Measurements from ENCODE around the gene SMAP2.
"Not testable (repeated sequence)": the region's sequence is repeated elsewhere in the genome, so short reads cannot be mapped to it uniquely, and the experiment has no call there.

SMAP2 gene

DNA sequence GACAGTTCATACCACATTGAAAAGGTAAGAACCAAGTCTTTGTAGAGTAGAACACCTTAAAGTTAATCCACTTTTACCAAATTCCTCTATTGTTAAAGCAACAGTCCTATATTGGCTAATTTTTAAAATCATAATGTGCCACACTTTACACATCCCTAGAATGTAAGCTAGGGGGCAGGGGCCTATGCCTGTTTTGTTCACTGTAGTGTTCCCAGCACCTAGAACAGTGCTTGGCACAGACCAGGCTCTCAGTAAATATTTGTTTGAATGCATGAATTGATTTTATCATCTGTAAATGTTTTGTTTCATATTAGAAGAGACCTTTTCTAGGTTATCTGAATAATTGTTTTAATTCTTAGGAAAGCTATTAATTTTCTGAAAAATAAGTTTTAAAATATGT lies 9.1 kb downstream of the SMAP2 start:
- Histone ChIP-seq H3K9me3 (ENCODE audit: control insufficient read depth, insufficient read depth, low read length) (no peaks in the 10 kb centered on the region), H3K4me1 (ENCODE audit: insufficient read depth, low read length) (0 out of 2 replicates have a peak, but pooled peaks cover 7% of the 10 kb centered on the region), H3K9ac (ENCODE audit: low read depth, low read length) (no peak overlapping the region), H3K36me3 (ENCODE audit: insufficient read depth, low read length) (no peaks in the 10 kb centered on the region)

DNA sequence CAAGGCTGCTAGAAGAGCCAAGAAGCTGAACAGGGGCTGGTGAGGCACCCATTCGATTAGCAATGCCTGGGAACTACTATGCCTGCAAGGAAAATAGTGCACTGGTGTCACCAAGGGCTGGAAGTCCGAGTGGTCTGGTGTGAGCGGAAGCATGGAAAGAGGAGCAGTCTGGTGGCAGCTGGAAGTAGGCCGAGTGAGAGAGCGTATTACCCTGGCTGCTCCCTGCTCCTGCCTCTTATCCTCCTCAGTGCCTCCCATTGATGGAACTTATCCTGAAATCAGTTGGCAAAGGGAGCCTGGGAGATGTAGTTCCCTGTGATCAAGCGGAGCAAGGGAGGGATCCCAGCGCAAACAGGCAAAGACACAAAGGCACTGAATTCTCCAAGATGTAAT lies 9.6 kb downstream of the SMAP2 start:
- H3K9ac ChIP-seq (ENCODE audit: low read depth, low read length), result no peak overlapping the region
- H3K4me1 ChIP-seq (ENCODE audit: insufficient read depth, low read length), result 0 out of 2 replicates have a peak, but pooled peaks cover 7% of the 10 kb centered on the region
- no peaks in the 10 kb centered on the region for H3K9me3 ChIP-seq (ENCODE audit: control insufficient read depth, insufficient read depth, low read length)
- no peaks in the 10 kb centered on the region for H3K36me3 ChIP-seq (ENCODE audit: insufficient read depth, low read length)

DNA sequence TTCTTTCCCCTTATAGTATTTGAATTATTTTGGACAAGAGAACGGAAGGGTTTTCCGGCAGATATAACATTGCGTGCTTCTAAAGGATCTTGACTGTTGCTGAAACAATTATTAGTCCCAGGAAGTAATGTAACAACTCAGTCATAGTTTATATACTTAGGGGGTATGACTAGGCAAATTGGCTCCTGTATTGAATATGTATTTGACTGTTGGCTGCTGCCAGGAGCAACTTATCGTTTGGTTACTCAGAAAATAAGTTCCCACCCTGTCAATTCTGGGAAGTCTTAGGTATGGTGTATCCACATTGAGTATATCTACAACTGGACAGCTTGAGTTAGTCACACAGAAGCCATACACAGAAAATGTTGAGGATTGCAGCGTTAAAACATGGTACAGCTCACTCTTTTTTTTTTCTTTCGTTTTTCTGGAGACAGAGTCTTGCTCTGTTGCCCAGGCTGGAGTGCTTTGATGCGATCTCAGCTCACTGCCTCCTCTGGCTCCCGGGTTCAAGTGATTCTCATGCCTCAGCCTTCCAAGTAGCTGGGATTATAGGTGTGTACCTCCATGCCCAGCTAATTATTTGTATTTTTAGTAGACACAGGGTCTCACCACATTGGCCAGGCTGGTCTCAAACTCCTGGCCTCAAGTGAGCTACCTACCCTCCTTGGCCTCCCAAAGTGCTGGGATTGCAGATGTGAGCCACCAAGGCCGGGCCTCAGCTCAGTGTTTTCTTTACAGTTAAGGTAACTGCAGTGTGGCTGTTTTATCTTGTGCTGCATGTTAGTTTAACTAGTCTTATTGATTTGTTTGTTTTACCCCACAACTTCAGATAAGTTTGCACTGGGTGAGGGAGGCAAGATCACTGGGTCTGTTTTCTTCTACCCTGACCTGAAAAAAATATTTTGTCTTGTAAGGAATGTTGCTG lies 10.2 kb downstream of the SMAP2 start:
- Histone ChIP-seq H3K9ac (ENCODE audit: low read depth, low read length) (no peak overlapping the region), H3K4me1 (ENCODE audit: insufficient read depth, low read length) (0 out of 2 replicates have a peak, but pooled peaks cover 7% of the 10 kb centered on the region), H3K9me3 (ENCODE audit: control insufficient read depth, insufficient read depth, low read length) (no peaks in the 10 kb centered on the region), H3K36me3 (ENCODE audit: insufficient read depth, low read length) (no peaks in the 10 kb centered on the region)

DNA sequence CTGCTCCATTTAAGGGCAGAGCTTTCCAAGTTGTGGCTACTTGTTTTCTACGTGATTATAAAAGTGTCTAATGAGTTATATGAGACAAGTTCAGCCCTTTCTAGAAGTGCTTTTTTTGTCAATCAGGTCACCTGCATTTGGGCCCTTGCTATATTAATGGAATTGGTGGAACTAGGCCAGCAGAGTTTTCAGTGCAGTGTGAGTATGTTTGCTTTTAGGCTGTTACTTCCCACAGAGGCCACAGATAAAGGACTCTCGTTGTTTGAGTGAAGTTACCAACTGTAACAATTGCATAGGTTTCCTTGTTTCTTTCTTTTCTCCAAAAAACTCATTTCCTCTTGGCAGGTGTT lies 10.9 kb downstream of the SMAP2 start:
- no peak overlapping the region for H3K9ac ChIP-seq (ENCODE audit: low read depth, low read length)
- no peaks in the 10 kb centered on the region for H3K36me3 ChIP-seq (ENCODE audit: insufficient read depth, low read length)
- no peaks in the 10 kb centered on the region for H3K9me3 ChIP-seq (ENCODE audit: control insufficient read depth, insufficient read depth, low read length)
- peaks cover 9% of the 10 kb centered on the region; the same call in 1 of the 2 replicates for H3K4me1 ChIP-seq (ENCODE audit: insufficient read depth, low read length)

DNA sequence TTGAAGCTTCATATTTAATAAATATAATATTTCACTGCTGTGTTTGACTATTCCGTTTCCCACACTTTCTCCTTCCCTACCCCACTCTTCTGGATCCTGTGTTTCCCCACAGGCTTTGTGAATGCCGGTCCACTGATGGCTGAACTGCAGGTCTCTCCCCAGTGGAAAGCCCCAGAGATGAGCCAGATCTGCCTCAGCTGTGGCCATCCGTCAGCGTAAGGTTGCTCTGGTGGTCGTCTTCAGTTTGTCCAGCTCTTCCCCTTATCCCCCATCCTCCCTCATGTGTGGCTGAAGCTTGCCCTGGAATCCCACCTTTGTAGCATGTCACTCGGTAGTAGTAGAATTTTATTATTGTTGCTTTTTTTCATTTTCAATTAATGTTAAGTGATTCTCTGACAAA lies 11.4 kb downstream of the SMAP2 start:
- Histone ChIP-seq H3K36me3 (ENCODE audit: insufficient read depth, low read length) (no peaks in the 10 kb centered on the region), H3K9ac (ENCODE audit: low read depth, low read length) (no peak overlapping the region), H3K4me1 (ENCODE audit: insufficient read depth, low read length) (peaks cover 11% of the 10 kb centered on the region; the same call in 1 of the 2 replicates), H3K9me3 (ENCODE audit: control insufficient read depth, insufficient read depth, low read length) (no peaks in the 10 kb centered on the region)

DNA sequence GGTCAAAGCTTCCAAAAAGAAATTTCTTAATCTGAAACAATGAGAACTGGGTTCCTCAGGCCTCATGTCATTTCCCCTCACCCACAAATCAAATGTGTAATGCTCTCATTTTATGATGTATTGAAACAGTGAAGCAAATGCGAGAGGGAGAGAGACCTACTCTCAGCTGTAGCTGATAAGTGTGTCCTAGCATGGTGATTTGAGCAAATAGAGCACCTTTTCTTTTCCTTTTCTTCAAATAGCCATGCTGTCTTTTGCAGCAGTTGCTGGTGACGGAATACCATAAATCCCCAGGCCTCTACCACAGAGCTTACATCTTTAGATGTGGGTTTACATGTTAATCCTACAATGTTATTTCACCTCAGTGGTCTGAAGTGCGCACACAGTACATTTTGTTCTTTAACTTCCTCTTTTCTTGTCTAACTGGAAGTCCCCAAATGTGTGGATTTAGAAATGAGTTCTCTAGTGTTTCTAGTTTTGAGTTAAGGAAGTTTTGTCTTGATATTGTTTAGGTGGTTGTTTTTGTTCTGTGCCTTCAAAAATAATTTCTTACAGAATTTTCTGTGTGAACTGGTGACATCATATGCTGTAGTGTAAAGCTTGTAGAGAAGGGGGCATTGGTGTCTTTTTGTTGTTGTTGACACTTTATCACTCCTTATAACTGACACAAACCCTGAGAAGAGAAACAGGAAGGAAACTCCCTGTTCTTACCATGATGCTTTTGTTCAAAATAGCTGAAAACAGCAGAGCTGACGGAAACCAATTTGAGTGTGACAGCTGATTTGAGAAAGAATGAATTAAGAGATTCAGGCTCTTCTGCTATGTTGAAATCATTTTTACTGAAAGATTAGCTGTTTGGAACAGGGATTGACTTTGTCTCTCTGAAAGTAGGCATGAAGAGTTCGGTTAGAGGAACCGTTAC lies 12.2 kb downstream of the SMAP2 start:
- no peaks in the 10 kb centered on the region for H3K36me3 ChIP-seq (ENCODE audit: insufficient read depth, low read length)
- H3K9ac ChIP-seq (ENCODE audit: low read depth, low read length), result no peak overlapping the region
- peaks cover 11% of the 10 kb centered on the region; the same call in 1 of the 2 replicates for H3K4me1 ChIP-seq (ENCODE audit: insufficient read depth, low read length)
- no peaks in the 10 kb centered on the region for H3K9me3 ChIP-seq (ENCODE audit: control insufficient read depth, insufficient read depth, low read length)

DNA sequence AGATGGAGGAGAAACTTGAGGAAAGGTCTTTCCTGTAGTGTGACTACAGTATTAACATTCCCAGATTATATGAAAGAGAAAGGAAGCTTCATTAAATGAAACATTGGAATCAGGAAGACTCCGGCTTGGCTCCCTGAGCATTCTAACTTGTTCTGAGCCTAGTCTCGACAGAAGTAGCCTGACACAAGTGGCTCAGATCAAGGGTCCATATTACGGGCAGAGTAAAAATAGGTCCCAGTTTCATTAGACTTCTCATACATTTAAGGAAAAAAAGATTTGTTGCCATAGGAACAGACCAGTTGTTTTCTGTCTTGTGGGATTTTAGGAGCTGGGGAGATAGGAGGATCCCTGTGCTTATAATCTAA lies 12.8 kb downstream of the SMAP2 start:
- Histone ChIP-seq H3K9ac (ENCODE audit: low read depth, low read length) (no peak overlapping the region), H3K4me1 (ENCODE audit: insufficient read depth, low read length) (peaks cover 11% of the 10 kb centered on the region; the same call in 1 of the 2 replicates), H3K9me3 (ENCODE audit: control insufficient read depth, insufficient read depth, low read length) (no peaks in the 10 kb centered on the region), H3K36me3 (ENCODE audit: insufficient read depth, low read length) (no peaks in the 10 kb centered on the region)

DNA sequence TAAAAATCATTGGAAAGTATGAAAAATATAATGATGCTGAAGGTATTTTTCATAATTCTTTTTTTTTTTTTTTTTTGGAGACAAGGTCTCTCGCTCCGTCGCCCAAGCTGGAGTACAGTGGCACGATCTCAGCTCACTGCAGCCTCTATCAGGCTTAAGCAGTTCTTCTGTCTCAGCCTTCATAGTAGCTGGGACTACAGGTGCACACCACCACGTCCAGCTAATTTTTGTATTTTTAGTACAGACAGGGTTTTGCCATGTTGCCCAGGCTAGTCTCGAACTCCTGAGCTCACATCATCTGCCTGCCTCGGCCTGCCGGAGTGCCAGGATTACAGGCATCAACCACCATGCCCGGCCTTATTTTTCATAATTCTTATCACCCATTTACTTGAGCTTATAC lies 13.3 kb downstream of the SMAP2 start:
- H3K36me3 ChIP-seq (ENCODE audit: insufficient read depth, low read length), result no peaks in the 10 kb centered on the region
- H3K9me3 ChIP-seq (ENCODE audit: control insufficient read depth, insufficient read depth, low read length), result no peaks in the 10 kb centered on the region
- no peak overlapping the region for H3K9ac ChIP-seq (ENCODE audit: low read depth, low read length)
- H3K4me1 ChIP-seq (ENCODE audit: insufficient read depth, low read length), result peaks cover 11% of the 10 kb centered on the region; the same call in 1 of the 2 replicates

DNA sequence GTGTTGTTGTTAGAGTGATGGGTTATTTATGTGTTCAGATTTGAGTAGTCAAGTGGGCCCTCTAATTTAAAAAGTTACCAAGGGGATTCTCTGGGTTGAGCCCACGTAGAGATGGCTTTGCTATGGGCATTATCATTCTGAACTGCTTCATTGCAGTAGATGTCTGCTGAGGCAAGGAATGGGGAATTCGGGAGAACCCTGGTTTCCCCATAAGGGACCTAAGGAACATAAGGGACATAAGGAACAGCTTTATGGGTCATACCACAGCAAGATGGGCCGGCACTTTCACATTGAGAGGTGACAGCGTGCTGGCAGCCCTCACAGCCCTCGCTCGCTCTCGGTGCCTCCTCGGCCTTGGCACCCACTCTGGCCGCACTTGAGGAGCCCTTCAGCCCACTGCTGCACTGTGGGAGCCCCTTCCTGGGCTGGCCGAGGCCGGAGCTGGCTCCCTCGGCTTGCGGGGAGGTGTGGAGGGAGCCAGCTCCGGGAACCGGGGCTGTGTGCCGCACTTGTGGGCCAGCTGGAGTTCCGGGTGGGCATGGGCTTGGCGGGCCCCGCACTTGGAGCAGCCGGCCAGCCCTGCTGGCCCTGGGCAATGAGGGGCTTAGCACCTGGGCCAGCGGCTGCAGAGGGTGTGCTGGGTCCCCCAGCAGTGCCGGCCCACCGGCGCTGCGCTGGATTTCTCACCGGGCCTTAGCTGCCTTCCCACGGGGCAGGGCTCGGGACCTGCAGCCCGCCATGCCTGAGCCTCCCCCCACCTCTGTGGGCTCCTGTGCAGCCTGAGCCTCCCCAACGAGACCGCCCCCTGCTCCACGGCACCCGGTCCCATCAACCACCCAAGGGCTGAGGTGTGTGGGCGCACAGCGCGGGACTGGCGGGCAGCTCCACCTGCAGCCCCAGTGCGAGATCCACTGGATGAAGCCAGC lies 14.1 kb downstream of the SMAP2 start:
- not testable (repeated sequence) for H3K9me3 ChIP-seq (ENCODE audit: control insufficient read depth, insufficient read depth, low read length); H3K36me3 ChIP-seq (ENCODE audit: insufficient read depth, low read length); H3K9ac ChIP-seq (ENCODE audit: low read depth, low read length)
- H3K4me1 ChIP-seq (ENCODE audit: insufficient read depth, low read length), result peaks cover 11% of the 10 kb centered on the region; the same call in 1 of the 2 replicates

DNA sequence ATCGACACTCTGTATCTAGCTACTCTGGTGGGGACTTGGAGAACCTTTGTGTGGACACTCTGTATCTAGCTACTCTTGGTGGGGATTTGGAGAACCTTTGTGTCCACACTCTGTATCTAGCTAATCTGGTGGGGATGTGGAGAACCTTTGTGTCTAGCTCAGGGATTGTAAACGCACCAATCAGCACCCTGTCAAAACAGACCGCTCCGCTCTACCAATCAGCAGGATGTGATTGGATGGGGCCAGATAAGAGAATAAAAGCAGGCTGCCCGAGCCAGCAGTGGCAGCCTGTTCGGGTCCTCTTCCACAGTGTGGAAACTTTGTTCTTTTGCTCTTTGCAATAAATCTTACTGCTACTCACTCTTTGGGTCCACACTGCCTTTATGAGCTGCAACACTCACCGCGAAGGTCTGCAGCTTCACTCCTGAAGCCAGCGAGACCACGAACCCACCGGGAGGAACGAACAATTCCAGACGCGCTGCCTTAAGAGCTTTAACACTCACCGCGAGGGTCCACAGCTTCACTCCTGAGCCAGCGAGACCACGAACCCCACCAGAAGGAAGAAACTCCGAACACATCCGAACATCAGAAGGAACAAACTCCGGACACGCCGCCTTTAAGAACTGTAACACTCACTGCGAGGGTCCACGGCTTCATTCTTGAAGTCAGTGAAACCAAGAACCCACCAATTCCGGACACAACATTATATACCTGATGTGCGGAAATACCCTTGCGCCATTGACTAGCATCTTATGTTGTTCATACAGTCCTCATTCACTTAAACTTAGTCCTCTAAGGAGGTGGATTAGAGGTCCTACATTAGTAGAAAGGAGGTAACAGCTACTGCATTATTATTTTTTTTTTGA lies 15.2 kb downstream of the SMAP2 start:
- H3K36me3 ChIP-seq (ENCODE audit: insufficient read depth, low read length); H3K9ac ChIP-seq (ENCODE audit: low read depth, low read length); H3K4me1 ChIP-seq (ENCODE audit: insufficient read depth, low read length); H3K9me3 ChIP-seq (ENCODE audit: control insufficient read depth, insufficient read depth, low read length): not testable (repeated sequence)

DNA sequence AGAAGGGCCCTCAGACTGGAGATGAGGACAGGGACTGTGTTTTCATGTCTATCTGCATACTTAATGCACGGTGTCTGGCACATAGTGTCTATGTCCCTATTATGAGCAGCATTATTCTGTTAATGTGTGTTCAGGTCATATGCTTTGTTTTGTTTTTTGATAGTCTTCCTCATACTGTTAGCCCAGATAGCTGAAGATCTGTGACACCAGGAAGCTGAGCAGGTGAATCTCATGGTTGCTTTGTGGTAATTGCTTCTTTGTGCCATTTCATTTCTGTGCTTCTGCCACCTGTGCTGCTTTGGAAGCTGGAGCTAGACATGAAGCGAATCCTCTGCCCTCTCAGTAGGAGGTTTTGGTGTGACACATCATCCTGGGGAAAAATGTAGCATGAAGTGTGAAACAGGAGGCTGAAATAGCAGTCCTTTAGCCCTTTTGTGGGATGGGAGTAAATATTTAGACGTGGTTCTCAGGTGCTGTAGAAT lies 15.8 kb downstream of the SMAP2 start:
- H3K4me1 ChIP-seq (ENCODE audit: insufficient read depth, low read length), result peaks cover 4% of the 10 kb centered on the region; the same call in 1 of the 2 replicates
- H3K9me3 ChIP-seq (ENCODE audit: control insufficient read depth, insufficient read depth, low read length), result no peaks in the 10 kb centered on the region
- no peak overlapping the region for H3K9ac ChIP-seq (ENCODE audit: low read depth, low read length)
- H3K36me3 ChIP-seq (ENCODE audit: insufficient read depth, low read length), result no peaks in the 10 kb centered on the region

DNA sequence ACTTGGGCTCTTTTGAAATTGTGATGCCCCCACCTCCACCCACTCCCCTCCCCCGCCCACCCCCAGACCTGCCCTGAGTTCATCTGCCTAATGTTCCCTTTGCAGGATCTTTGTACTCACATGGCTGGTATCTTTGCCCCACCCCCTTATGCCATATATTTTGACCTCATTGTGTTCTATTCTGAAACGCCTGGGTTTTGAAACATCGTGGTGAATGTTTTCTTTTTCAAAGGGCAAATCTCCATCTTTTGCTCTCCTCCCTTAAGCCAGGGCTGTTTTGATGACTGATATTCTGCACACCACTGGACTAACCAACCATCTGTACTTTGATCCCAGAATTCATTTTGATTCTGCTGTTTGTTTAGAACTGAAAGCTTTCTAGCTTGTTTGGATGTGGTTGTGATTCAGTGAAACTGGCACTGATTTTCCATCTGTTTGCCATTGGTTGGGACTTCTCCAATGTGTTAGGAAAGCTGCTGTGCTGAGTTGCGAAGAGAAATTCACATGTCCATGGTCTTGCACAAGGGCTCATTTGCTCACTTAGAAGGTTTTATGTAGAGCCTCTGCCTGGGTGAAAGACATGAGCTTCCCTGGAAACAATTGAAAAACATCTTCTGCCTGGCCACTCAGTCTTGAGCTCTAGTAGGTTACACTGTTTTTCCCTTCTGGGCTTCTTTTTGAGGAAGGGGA lies 16.5 kb downstream of the SMAP2 start:
- Histone ChIP-seq H3K4me1 (ENCODE audit: insufficient read depth, low read length) (peaks cover 4% of the 10 kb centered on the region; the same call in 1 of the 2 replicates), H3K36me3 (ENCODE audit: insufficient read depth, low read length) (no peaks in the 10 kb centered on the region), H3K9me3 (ENCODE audit: control insufficient read depth, insufficient read depth, low read length) (no peaks in the 10 kb centered on the region), H3K9ac (ENCODE audit: low read depth, low read length) (no peak overlapping the region)
